Measurements from ENCODE around the gene DSG1. TPM values are rescaled to one million over a fixed set of nuclear protein-coding genes. Genes with fewer than 3 reads are reported as not detected.

DSG1 gene
- 1,000 to 10,000 TPM in 3 of 4 donors, 100 to 1,000 TPM in 1; 693 to 1,832 (median 1,713) TPM for total RNA-seq

DNA sequence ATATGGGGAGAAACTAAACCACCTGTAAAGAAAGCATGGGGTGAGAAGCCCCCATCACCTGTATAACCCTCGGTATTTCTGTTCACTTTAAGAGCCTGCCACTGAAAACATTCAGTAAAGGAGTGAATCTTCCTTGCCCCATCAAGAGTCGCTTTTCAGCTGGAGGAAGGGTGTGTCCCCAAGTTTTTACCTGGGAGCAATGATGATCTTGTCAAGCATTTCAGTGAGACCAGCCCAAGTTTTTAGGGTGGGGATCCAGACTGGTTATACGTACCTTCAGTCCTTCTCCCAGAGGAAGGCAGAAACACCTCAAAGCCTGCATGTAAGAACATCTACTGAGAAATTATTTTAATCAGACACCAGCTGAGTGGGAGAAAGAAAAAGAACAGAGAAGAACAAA lies at the start of gene DSG1:
TSS of gene DSG1 (plus strand) at position 301 of the 400 bp plus-strand sequence. CDS start 141 bp downstream, outside the sequence.
- WGBS: 32% methylated on average over 3 of the region's 3 CpGs
- Histone ChIP-seq H3K4me1 (peaks cover 7% of the 10 kb centered on the region), H3K27me3 (no peaks in the 10 kb centered on the region), H3K9me3 (no peaks in the 10 kb centered on the region), H3K27ac (peak within 1 kb of the TSS; percentile 76), H3K4me3 (peak within 1 kb of the TSS; percentile 38), H3K36me3 (no peaks in the 10 kb centered on the region)
- DNase-seq (ENCODE audit: low spot score in 2 of 2): no peak
- TF ChIP-seq EP300 (IDR thresholded peaks at IDR 0.05) (no peak), POLR2A (IDR thresholded peaks at IDR 0.05) (no peak)

DNA sequence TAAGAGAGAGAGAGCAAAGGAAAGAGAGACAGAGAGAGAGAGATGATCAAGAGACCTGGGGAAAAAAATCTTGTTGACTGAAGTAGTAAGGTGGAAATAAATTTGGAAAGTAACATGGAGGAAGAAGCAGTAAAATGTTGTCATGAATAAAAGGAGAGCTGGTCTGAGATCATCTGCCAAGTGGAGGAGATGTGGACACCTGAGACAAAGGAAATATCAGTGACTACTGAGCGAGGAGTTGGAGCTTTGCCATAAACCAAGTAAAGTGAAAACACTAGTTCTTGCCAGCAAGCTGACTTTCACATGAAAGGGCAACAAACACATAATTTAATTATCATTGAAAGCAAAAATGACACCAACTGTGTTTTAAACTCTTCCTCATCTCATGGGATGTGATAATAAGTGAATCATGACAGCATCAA lies 49.0 kb upstream of the DSG1 start:
- DNase-seq (ENCODE audit: low spot score in 2 of 2): no peak
- 24% methylated on average over 1 of the region's 1 CpG for WGBS
- Histone ChIP-seq H3K9me3 (no peaks in the 10 kb centered on the region), H3K4me3 (no peak overlapping the region), H3K27ac (peak overlapping the region; percentile 61), H3K36me3 (no peaks in the 10 kb centered on the region), H3K27me3 (no peaks in the 10 kb centered on the region), H3K4me1 (peaks cover 27% of the 10 kb centered on the region)
- TF ChIP-seq, protein P1, sequence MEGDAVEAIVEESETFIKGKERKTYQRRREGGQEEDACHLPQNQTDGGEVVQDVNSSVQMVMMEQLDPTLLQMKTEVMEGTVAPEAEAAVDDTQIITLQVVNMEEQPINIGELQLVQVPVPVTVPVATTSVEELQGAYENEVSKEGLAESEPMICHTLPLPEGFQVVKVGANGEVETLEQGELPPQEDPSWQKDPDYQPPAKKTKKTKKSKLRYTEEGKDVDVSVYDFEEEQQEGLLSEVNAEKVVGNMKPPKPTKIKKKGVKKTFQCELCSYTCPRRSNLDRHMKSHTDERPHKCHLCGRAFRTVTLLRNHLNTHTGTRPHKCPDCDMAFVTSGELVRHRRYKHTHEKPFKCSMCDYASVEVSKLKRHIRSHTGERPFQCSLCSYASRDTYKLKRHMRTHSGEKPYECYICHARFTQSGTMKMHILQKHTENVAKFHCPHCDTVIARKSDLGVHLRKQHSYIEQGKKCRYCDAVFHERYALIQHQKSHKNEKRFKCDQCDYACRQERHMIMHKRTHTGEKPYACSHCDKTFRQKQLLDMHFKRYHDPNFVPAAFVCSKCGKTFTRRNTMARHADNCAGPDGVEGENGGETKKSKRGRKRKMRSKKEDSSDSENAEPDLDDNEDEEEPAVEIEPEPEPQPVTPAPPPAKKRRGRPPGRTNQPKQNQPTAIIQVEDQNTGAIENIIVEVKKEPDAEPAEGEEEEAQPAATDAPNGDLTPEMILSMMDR (IDR thresholded peaks at IDR 0.05): no peak
- TF ChIP-seq POLR2AphosphoS5 (IDR thresholded peaks at IDR 0.05): no peak
- no peak for TF ChIP-seq POLR2A (IDR thresholded peaks at IDR 0.05)
- no peak for TF ChIP-seq EP300 (IDR thresholded peaks at IDR 0.05)

DNA sequence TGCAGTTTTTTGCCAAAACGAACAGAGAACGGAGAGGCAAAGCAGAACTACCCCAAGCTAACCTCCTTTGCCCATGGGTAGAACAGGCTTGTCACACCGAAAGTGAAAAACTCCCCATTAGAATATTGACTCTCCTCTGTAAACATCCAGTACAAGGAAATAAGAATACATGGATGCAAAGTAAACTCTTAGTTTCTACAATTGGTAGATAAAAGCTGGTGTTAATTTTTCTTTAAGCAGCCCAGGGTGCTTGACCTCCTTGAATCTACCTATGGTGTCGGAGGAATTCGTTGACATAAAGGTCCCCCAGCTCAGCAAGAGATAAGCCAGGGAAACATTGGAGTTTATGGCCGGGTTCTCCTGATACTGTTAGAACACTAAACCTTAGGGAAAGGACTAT lies 48.4 kb upstream of the DSG1 start:
- no peak for DNase-seq (ENCODE audit: low spot score in 2 of 2)
- peak overlapping the region; percentile 61 for H3K27ac ChIP-seq

DNA sequence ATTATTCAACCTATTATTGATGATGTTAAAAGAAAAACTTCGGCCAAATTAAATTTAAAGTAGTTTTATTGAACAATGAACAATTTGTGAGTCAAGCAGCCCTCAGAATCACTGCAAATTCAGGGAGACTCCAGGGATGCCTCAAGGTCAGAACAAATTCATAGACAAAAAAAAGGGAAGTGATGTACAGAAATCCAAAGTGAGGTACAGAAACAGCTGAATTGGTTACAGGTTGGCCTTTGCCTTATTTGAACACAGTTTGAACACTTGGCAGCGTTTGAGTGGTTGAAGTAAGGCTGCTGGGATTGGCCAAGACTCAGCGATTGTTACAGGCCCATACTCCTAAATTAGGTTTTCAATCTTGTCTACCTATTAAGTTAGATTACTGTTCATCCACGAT lies 47.4 kb upstream of the DSG1 start:
- TF ChIP-seq, protein P1 (IDR thresholded peaks at IDR 0.05): no peak
- TF ChIP-seq POLR2AphosphoS5 (IDR thresholded peaks at IDR 0.05) (no peak), POLR2A (IDR thresholded peaks at IDR 0.05) (no peak), EP300 (IDR thresholded peaks at IDR 0.05) (no peak)
- Histone ChIP-seq H3K9me3 (no peaks in the 10 kb centered on the region), H3K4me1 (peaks cover 41% of the 10 kb centered on the region), H3K4me3 (no peak overlapping the region), H3K27ac (no peak overlapping the region), H3K36me3 (no peaks in the 10 kb centered on the region), H3K27me3 (no peaks in the 10 kb centered on the region)
- 83% methylated on average over 4 of the region's 4 CpGs for WGBS
- DNase-seq (ENCODE audit: low spot score in 2 of 2): no peak

More for the DNA sequence above, 48.4 kb upstream of the DSG1 start:
- Histone ChIP-seq H3K9me3 (no peaks in the 10 kb centered on the region), H3K4me3 (no peak overlapping the region), H3K36me3 (no peaks in the 10 kb centered on the region), H3K4me1 (peaks cover 32% of the 10 kb centered on the region), H3K27me3 (no peaks in the 10 kb centered on the region)
- TF ChIP-seq, protein P1 (IDR thresholded peaks at IDR 0.05): no peak
- TF ChIP-seq POLR2A (IDR thresholded peaks at IDR 0.05) (no peak), EP300 (IDR thresholded peaks at IDR 0.05) (no peak), POLR2AphosphoS5 (IDR thresholded peaks at IDR 0.05) (no peak)
- 63% methylated on average over 6 of the region's 6 CpGs for WGBS

DNA sequence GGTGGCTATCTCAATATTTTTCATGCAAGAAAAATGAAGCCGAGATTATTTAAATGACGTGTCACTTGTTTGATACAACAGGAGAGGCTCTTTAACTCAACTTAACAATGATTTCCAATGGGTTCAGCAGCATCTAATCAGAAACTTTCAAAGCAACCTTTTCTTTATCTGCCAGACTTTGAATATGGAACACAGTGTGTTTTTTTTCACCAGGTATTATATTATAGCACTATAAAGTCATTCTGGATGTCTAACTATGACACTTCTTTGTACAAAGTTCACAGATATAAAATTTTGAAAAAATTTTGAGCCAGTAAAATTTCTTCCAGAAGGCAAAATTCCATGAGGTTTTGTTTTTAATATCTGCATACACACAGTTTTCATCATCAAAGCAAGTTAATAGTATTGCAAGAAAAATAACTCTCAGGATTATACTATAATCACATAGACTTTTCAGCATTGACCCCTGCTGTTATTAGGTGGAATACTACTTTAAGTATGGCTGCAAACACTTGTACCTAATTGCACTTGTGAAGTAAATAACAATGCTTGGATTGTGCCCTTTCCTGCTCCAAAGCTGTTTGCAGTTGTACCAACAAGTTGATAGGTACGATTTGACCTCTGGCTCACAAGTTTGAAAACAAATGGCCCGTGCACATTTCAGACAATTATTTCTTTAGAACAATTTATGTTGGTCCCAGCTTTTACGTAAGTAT lies 44.0 kb upstream of the DSG1 start:
- WGBS: 42% methylated on average over 5 of the region's 5 CpGs
- DNase-seq (ENCODE audit: low spot score in 2 of 2): no peak
- Histone ChIP-seq H3K9me3 (no peaks in the 10 kb centered on the region), H3K27me3 (no peaks in the 10 kb centered on the region), H3K27ac (peak overlapping the region; percentile 78), H3K4me3 (peak overlapping the region; percentile 4), H3K36me3 (no peaks in the 10 kb centered on the region), H3K4me1 (peaks cover 43% of the 10 kb centered on the region)
- TF ChIP-seq POLR2AphosphoS5 (IDR thresholded peaks at IDR 0.05) (no peak), POLR2A (IDR thresholded peaks at IDR 0.05) (no peak), EP300 (IDR thresholded peaks at IDR 0.05) (no peak)
- TF ChIP-seq, protein P1 (IDR thresholded peaks at IDR 0.05): no peak
